SK-N-SH (cell line): Measurements from ENCODE around the gene KRT39. TPM values are rescaled to one million over a fixed set of nuclear protein-coding genes. Genes with fewer than 3 reads are reported as not detected.

Experiments used
- CTCF ChIA-PET: fragments of 300-600, 350-600 bp; formaldehyde crosslinking; extraction: SDS; loops from one replicate; lab custom pipeline; 2021; lab: Yijun Ruan, JAX
- POLR2A ChIA-PET: fragments of 350-600 bp; sonication (Branson Sonifier 250); formaldehyde crosslinking; extraction: SDS; loops from one replicate; lab custom pipeline; 2020; ENCODE audit warnings: antibody characterized with exemption, inconsistent platforms; lab: Yijun Ruan, JAX
- DNase-seq: peaks from one replicate; pipeline ENCODE4 v3.0.0; 2012
- H2AFZ ChIP-seq: fragments of 200-600 bp; sonication (generic); 2 replicates; pipeline ENCODE4 v1.8.1; 2016; ENCODE audit warnings: antibody characterized with exemption, mild to moderate bottlenecking, low read depth
- H3F3A ChIP-seq: fragments of 200-600 bp; sonication (generic); replicated peaks from 2 replicates; pipeline ENCODE3; 2016; ENCODE audit warnings: antibody characterized with exemption, mild to moderate bottlenecking; ENCODE audit not compliant: insufficient read depth
- H3K27ac ChIP-seq, 2 experiments: fragments of 200-500 bp in 1 of 2; fragments of 200-600 bp in 1 of 2; sonication (Bioruptor generic) in 1 of 2; sonication (generic), shearing (Covaris generic) in 1 of 2; 2 replicates each; pipeline versions ENCODE4 v1.5.1 to v1.6.1; 2014 to 2016; ENCODE audit warnings: low read depth in 2 of 2, inconsistent platforms in 1 of 2, low read length in 1 of 2, mild to moderate bottlenecking in 1 of 2, mixed read lengths in 1 of 2
- H3K27me3 ChIP-seq: fragments of 200-600 bp; sonication (generic), shearing (Covaris generic); 2 replicates; pipeline ENCODE4 v1.6.1; 2016; ENCODE audit warnings: mixed run types; ENCODE audit not compliant: insufficient read depth
- H3K36me3 ChIP-seq, 2 experiments: fragments of 200-500 bp in 1 of 2; fragments of 200-600 bp in 1 of 2; sonication (Bioruptor generic) in 1 of 2; sonication (generic) in 1 of 2; replicated peaks in 1 of 2; 2 replicates each; pipeline versions ENCODE3 to v1.5.1; 2014 to 2016; ENCODE audit warnings: low read length in 1 of 2, mild to moderate bottlenecking in 1 of 2; ENCODE audit not compliant: insufficient read depth in 2 of 2, control insufficient read depth in 1 of 2
- H3K4me1 ChIP-seq, 2 experiments: fragments of 200-500 bp in 1 of 2; fragments of 200-600 bp in 1 of 2; sonication (Bioruptor generic) in 1 of 2; sonication (generic), shearing (Covaris generic) in 1 of 2; 2 replicates each; pipeline versions ENCODE4 v1.5.1 to v1.6.1; 2014 to 2016; ENCODE audit warnings: low read depth in 1 of 2, low read length in 1 of 2, mixed run types in 1 of 2; ENCODE audit not compliant: insufficient read depth in 2 of 2, control insufficient read depth in 1 of 2
- H3K4me2 ChIP-seq: fragments of 200-600 bp; sonication (generic), shearing (Covaris generic); 2 replicates; pipeline ENCODE4 v1.6.1; 2017; ENCODE audit warnings: mixed run types
- H3K4me3 ChIP-seq, 2 experiments: fragments of 200-500 bp in 1 of 2; fragments of 200-600 bp in 1 of 2; sonication (Bioruptor generic) in 1 of 2; sonication (generic), shearing (Covaris generic) in 1 of 2; 2 replicates each; pipeline versions ENCODE4 v1.5.1 to v1.8.1; 2014 to 2016; ENCODE audit warnings: low read depth in 2 of 2, inconsistent platforms in 1 of 2, low read length in 1 of 2, mild to moderate bottlenecking in 1 of 2, mixed read lengths in 1 of 2, moderate library complexity in 1 of 2
- H3K79me2 ChIP-seq: fragments of 200-600 bp; sonication (generic); 2 replicates; pipeline ENCODE4 v1.8.1; 2017; ENCODE audit warnings: mild to moderate bottlenecking; ENCODE audit not compliant: insufficient read depth
- H3K9ac ChIP-seq: fragments of 200-600 bp; sonication (generic); 2 replicates; pipeline ENCODE4 v1.6.1; 2017; ENCODE audit warnings: mixed run types
- H3K9me2 ChIP-seq: fragments of 200-600 bp; sonication (generic); 2 replicates; pipeline ENCODE4 v1.6.1; 2017; ENCODE audit warnings: mixed run types
- H3K9me3 ChIP-seq: fragments of 200-600 bp; sonication (generic); 2 replicates; pipeline ENCODE4 v1.6.1; 2017; ENCODE audit warnings: mixed run types, mild to moderate bottlenecking, moderate library complexity
- H4K20me1 ChIP-seq: fragments of 200-600 bp; sonication (generic); 2 replicates; pipeline ENCODE4 v1.6.1; 2017; ENCODE audit warnings: mild to moderate bottlenecking, mixed run types; ENCODE audit not compliant: insufficient read depth
- CHD2 ChIP-seq: fragments of 150-350 bp; IDR thresholded peaks from 2 replicates; pipeline ENCODE4 v1.6.1; 2018; ENCODE audit warnings: low read length; ENCODE audit not compliant: partially characterized antibody
- ELF1 ChIP-seq: IDR thresholded peaks from 2 replicates; pipeline ENCODE4 v1.4.0; 2012
- EP300 ChIP-seq, 2 experiments: IDR thresholded peaks; 2 replicates each; pipeline versions ENCODE4 v1.4.0 to v1.6.1; 2012; ENCODE audit warnings: borderline replicate concordance in 1 of 2, low read depth in 1 of 2, low read length in 1 of 2
- FOSL2 ChIP-seq: IDR thresholded peaks from 2 replicates; pipeline ENCODE4 v1.4.0; 2012; ENCODE audit warnings: low read depth, mild to moderate bottlenecking, moderate library complexity, borderline replicate concordance
- FOXJ3 ChIP-seq: sonication (generic); formaldehyde crosslinking; IDR thresholded peaks from 2 replicates; pipeline ENCODE4 v1.5.1; 2020; ENCODE audit warnings: mild to moderate bottlenecking, missing genetic modification reagents
- FOXM1 ChIP-seq: IDR thresholded peaks from 2 replicates; pipeline ENCODE4 v1.4.0; 2012; ENCODE audit warnings: low read depth, mild to moderate bottlenecking
- GATA2 ChIP-seq: sonication (generic); formaldehyde crosslinking; IDR thresholded peaks from 2 replicates; pipeline ENCODE4 v1.5.0; 2020; ENCODE audit warnings: mild to moderate bottlenecking, missing genetic modification reagents
- JUND ChIP-seq: IDR thresholded peaks from 2 replicates; pipeline ENCODE4 v1.4.0; 2012
- MXI1 ChIP-seq: IDR thresholded peaks from 2 replicates; pipeline ENCODE4 v1.6.1; 2012; ENCODE audit warnings: mild to moderate bottlenecking, low read depth, low read length, improper control_type of control experiment
- NFIC ChIP-seq: IDR thresholded peaks from 2 replicates; pipeline ENCODE4 v1.4.0; 2012; ENCODE audit warnings: borderline replicate concordance
- NRF1 ChIP-seq: IDR thresholded peaks from 2 replicates; pipeline ENCODE4 v1.6.1; 2012; ENCODE audit warnings: low read depth, mild to moderate bottlenecking, low read length
- POLR2AphosphoS5 ChIP-seq: IDR thresholded peaks from 2 replicates; pipeline ENCODE4 v1.6.1; 2012; ENCODE audit warnings: low read depth, low read length
- RAD21 ChIP-seq: IDR thresholded peaks from 2 replicates; pipeline ENCODE4 v1.6.1; 2012; ENCODE audit warnings: mild to moderate bottlenecking, low read length
- RCOR1 ChIP-seq: fragments of 150-350 bp; IDR thresholded peaks from 2 replicates; pipeline ENCODE4 v1.6.1; 2017; ENCODE audit warnings: antibody characterized with exemption, low read length
- RFX5 ChIP-seq: IDR thresholded peaks from 2 replicates; pipeline ENCODE4 v1.6.1; 2012; ENCODE audit warnings: mild to moderate bottlenecking, improper control_type of control experiment, low read length
- RXRA ChIP-seq: IDR thresholded peaks from 2 replicates; pipeline ENCODE4 v1.4.0; 2012; ENCODE audit warnings: low read depth, mild to moderate bottlenecking, borderline replicate concordance
- SIN3A ChIP-seq: IDR thresholded peaks from 2 replicates; pipeline ENCODE4 v1.6.1; 2012; ENCODE audit warnings: low read depth, mild to moderate bottlenecking, low read length, moderate library complexity, borderline replicate concordance
- SMC3 ChIP-seq: IDR thresholded peaks from 2 replicates; pipeline ENCODE4 v1.6.1; 2012; ENCODE audit warnings: low read depth, low read length, improper control_type of control experiment
- TAF1 ChIP-seq: IDR thresholded peaks from 2 replicates; pipeline ENCODE4 v1.6.1; 2012; ENCODE audit warnings: low read depth, mild to moderate bottlenecking, low read length, moderate library complexity, borderline replicate concordance
- TCF12 ChIP-seq: IDR thresholded peaks from 2 replicates; pipeline ENCODE4 v1.4.0; 2012
- TEAD4 ChIP-seq: IDR thresholded peaks from 2 replicates; pipeline ENCODE4 v1.4.0; 2012; ENCODE audit warnings: mild to moderate bottlenecking, borderline replicate concordance; ENCODE audit not compliant: insufficient read depth
- YY1 ChIP-seq: IDR thresholded peaks from 2 replicates; pipeline ENCODE4 v1.4.0; 2012; ENCODE audit warnings: low read depth, mild to moderate bottlenecking
- WGBS: methylation state at CpG from one replicate; pipeline ENCODE4 v1.1.6; 2017; ENCODE audit warnings: low lambda C conversion rate; 5-methylcytosine and 5-hydroxymethylcytosine counted together
- polyA plus RNA-seq, 3 experiments: library from polyadenylated mRNA; depleted of rRNA; stranded (reverse); fragments of >200 nt; gene quantifications; 2 replicates each; pipeline ENCODE4 v1.2.3, GENCODE V29; 2012
- TF ChIP-seq, protein P1 (sequence below): IDR thresholded peaks from 2 replicates; pipeline ENCODE4 v1.6.1; 2012; ENCODE audit warnings: mild to moderate bottlenecking, low read depth, low read length, moderate library complexity
- TF ChIP-seq, protein P2 (sequence below): fragments of 150-350 bp; IDR thresholded peaks from 2 replicates; pipeline ENCODE4 v1.6.1; 2017; ENCODE audit warnings: antibody characterized with exemption, low read length, low read depth, borderline replicate concordance
- TF ChIP-seq, protein P3 (sequence below): IDR thresholded peaks from 2 replicates; pipeline ENCODE4 v1.4.0; 2012; ENCODE audit warnings: low read depth
- TF ChIP-seq, protein P4 (sequence below): IDR thresholded peaks from 2 replicates; pipeline ENCODE4; 2012
- TF ChIP-seq, protein P5 (sequence below): fragments of 150-350 bp; IDR thresholded peaks from 2 replicates; pipeline ENCODE4 v1.6.1; 2016; ENCODE audit warnings: mild to moderate bottlenecking, low read depth, low read length

KRT39 gene
- polyA plus RNA-seq, 1 of the 3 experiments (the other 2 are of a cell fraction) = not detected

DNA sequence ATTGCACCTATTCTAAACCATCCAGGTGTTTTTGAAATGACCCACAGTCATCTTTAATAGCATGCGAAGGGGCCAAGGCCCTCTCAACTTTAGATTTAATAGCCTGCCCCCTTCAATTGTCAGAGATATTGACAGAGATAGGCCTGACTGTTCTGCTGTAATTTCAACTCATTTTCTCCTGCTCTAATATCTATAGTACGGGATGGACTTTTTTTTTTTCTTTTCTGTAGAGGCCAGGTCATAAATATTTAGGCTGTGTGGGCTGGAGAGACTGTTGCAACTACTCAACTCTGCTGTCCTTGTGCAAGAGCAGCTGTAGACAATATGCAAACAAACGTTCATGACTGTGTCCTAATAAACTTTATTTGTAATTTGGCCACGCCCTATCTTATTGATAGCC, 57.0 kb downstream of the KRT39 start (continued):
- TF ChIP-seq MXI1 (no peak), ELF1 (no peak; the same call in 1 of the 2 replicates), NFIC (no peak), FOXM1 (no peak), RAD21 (no peak), TEAD4 (no peak), FOSL2 (no peak)

DNA sequence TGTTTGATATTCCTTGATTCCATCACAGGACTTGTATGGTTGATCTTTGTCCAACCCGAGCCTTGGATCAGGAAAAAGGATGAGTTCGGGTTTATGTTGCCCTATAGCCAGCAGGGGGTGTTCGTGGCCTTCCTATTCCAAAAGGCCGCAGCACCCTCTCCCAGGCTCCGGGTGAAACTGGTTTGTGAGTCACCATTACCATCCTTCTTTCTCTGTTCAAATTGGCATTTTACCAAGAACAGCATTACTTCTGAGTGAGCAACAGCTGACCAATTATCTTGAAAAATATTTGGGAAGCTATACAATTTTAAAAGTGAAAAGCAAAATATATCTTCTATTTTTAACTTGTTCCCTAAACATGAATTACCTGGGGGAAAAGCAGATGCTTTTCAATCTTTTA, 57.4 kb downstream of the KRT39 start:
- Histone ChIP-seq H3K27me3 (peaks cover 20% of the 10 kb centered on the region; the same call in 1 of the 2 replicates), H3K9me2 (no peaks in the 10 kb centered on the region), H3K9ac (no peak overlapping the region), H3K79me2 (no peaks in the 10 kb centered on the region), H3K4me3 (no peak overlapping the region; a peak in 1 of 4 replicates), H4K20me1 (no peaks in the 10 kb centered on the region), H3K9me3 (no peaks in the 10 kb centered on the region), H2AFZ (no peak overlapping the region), H3F3A (peaks cover 19% of the 10 kb centered on the region), H3K4me1 (peaks cover 0 to 14% of the 10 kb centered on the region in 2 experiments; a peak in 3 of 4 replicates), H3K36me3 (no peaks in the 10 kb centered on the region), H3K4me2 (peak overlapping the region; percentile 53; the same call in 1 of the 2 replicates), H3K27ac (peak overlapping the region in 1 of 2 experiments; percentile 66; a peak in 2 of 4 replicates)
- ChIA-PET CTCF (interaction anchor here (0.6 to 11.9 kb wide), 14 partner anchors 9 to 761 kb away, joined by 3 to 140 read pairs (median 6); no protein-coding TSS in a partner anchor), POLR2A (no interaction called here)
- peak; percentile 75 for DNase-seq
- 0% methylated on average over 5 of the region's 5 CpGs for WGBS
- TF ChIP-seq FOXJ3 (CRISPR knock-in tag) = no peak
- no peak for TF ChIP-seq FOXM1
- no peak for TF ChIP-seq ELF1
- TF ChIP-seq, protein P1, sequence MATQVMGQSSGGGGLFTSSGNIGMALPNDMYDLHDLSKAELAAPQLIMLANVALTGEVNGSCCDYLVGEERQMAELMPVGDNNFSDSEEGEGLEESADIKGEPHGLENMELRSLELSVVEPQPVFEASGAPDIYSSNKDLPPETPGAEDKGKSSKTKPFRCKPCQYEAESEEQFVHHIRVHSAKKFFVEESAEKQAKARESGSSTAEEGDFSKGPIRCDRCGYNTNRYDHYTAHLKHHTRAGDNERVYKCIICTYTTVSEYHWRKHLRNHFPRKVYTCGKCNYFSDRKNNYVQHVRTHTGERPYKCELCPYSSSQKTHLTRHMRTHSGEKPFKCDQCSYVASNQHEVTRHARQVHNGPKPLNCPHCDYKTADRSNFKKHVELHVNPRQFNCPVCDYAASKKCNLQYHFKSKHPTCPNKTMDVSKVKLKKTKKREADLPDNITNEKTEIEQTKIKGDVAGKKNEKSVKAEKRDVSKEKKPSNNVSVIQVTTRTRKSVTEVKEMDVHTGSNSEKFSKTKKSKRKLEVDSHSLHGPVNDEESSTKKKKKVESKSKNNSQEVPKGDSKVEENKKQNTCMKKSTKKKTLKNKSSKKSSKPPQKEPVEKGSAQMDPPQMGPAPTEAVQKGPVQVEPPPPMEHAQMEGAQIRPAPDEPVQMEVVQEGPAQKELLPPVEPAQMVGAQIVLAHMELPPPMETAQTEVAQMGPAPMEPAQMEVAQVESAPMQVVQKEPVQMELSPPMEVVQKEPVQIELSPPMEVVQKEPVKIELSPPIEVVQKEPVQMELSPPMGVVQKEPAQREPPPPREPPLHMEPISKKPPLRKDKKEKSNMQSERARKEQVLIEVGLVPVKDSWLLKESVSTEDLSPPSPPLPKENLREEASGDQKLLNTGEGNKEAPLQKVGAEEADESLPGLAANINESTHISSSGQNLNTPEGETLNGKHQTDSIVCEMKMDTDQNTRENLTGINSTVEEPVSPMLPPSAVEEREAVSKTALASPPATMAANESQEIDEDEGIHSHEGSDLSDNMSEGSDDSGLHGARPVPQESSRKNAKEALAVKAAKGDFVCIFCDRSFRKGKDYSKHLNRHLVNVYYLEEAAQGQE = peak; percentile 21; the same call in 1 of the 2 replicates
- no peak for TF ChIP-seq NRF1
- TF ChIP-seq, protein P2, sequence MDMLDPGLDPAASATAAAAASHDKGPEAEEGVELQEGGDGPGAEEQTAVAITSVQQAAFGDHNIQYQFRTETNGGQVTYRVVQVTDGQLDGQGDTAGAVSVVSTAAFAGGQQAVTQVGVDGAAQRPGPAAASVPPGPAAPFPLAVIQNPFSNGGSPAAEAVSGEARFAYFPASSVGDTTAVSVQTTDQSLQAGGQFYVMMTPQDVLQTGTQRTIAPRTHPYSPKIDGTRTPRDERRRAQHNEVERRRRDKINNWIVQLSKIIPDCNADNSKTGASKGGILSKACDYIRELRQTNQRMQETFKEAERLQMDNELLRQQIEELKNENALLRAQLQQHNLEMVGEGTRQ = no peak
- peak; percentile 87 for TF ChIP-seq SMC3
- no peak for TF ChIP-seq TAF1
- TF ChIP-seq TEAD4 = peak; percentile 46; the same call in 1 of the 2 replicates
- no peak for TF ChIP-seq RCOR1
- TF ChIP-seq CHD2 = peak; percentile 17
- TF ChIP-seq EP300 (IDR thresholded peaks at IDR 0.05; ENCODE audit: borderline replicate concordance in 1 of 2, low read depth in 1 of 2, low read length in 1 of 2) = peak in 1 of 2 experiments; percentile 27; a peak in 1 of 4 replicates
- TF ChIP-seq GATA2 = no peak
- TF ChIP-seq, protein P3, sequence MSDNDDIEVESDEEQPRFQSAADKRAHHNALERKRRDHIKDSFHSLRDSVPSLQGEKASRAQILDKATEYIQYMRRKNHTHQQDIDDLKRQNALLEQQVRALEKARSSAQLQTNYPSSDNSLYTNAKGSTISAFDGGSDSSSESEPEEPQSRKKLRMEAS = no peak
- peak; percentile 69 for TF ChIP-seq JUND
- TF ChIP-seq TCF12 = peak; percentile 57
- TF ChIP-seq RXRA = peak; percentile 23; the same call in 1 of the 2 replicates
- no peak for TF ChIP-seq YY1
- TF ChIP-seq, protein P4, sequence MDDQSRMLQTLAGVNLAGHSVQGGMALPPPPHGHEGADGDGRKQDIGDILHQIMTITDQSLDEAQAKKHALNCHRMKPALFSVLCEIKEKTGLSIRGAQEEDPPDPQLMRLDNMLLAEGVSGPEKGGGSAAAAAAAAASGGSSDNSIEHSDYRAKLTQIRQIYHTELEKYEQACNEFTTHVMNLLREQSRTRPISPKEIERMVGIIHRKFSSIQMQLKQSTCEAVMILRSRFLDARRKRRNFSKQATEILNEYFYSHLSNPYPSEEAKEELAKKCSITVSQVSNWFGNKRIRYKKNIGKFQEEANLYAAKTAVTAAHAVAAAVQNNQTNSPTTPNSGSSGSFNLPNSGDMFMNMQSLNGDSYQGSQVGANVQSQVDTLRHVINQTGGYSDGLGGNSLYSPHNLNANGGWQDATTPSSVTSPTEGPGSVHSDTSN = peak; percentile 30; the same call in 1 of the 2 replicates
- TF ChIP-seq POLR2AphosphoS5 = no peak; the same call in 1 of the 2 replicates
- no peak for TF ChIP-seq RFX5
- peak; percentile 92 for TF ChIP-seq RAD21
- peak; percentile 88 for TF ChIP-seq NFIC
- TF ChIP-seq SIN3A = no peak
- TF ChIP-seq, protein P5, sequence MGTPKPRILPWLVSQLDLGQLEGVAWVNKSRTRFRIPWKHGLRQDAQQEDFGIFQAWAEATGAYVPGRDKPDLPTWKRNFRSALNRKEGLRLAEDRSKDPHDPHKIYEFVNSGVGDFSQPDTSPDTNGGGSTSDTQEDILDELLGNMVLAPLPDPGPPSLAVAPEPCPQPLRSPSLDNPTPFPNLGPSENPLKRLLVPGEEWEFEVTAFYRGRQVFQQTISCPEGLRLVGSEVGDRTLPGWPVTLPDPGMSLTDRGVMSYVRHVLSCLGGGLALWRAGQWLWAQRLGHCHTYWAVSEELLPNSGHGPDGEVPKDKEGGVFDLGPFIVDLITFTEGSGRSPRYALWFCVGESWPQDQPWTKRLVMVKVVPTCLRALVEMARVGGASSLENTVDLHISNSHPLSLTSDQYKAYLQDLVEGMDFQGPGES = no peak
